K562 (cell line): Measurements from ENCODE around the gene UBXN6. TPM values are rescaled to one million over a fixed set of nuclear protein-coding genes. Genes with fewer than 3 reads are reported as not detected.
A peak's percentile ranks its signal among the peaks of the same experiment; 100 is the strongest.

Source experiments
- CCNT2 ChIP-seq: IDR thresholded peaks from 2 replicates; pipeline ENCODE4 v1.6.1; 2011; ENCODE audit warnings: borderline replicate concordance, low read depth, mild to moderate bottlenecking, moderate library complexity, mixed read lengths, low read length; ENCODE audit not compliant: insufficient read length; ENCODE audit errors: extremely low read depth
- CREB3L1 ChIP-seq: fragments of 450-650 bp; IDR thresholded peaks from 2 replicates; pipeline ENCODE4 v1.6.1; 2014; ENCODE audit warnings: low read depth, mild to moderate bottlenecking, moderate library complexity, borderline replicate concordance
- E2F5 ChIP-seq: sonication (generic); formaldehyde crosslinking; IDR thresholded peaks from 2 replicates; pipeline ENCODE4 v1.8.0; 2022; ENCODE audit warnings: mild to moderate bottlenecking, missing genetic modification reagents
- EZH2 ChIP-seq: IDR thresholded peaks from 2 replicates; pipeline ENCODE4 v1.6.1; 2012; ENCODE audit warnings: low read depth, mild to moderate bottlenecking, inconsistent platforms, low read length, borderline replicate concordance
- HDGF ChIP-seq: fragments of 450-650 bp; IDR thresholded peaks from 2 replicates; pipeline ENCODE4 v1.6.1; 2016
- JUNB ChIP-seq: fragments of 450-650 bp; formaldehyde crosslinking; conservative IDR thresholded peaks from 2 replicates; pipeline ENCODE4 v1.4.0; 2020; ENCODE audit warnings: mild to moderate bottlenecking
- PML ChIP-seq: IDR thresholded peaks from 2 replicates; pipeline ENCODE4 v1.6.1; 2012; ENCODE audit warnings: low read length, inconsistent platforms
- POLR2G ChIP-seq: fragments of 200-400 bp; formaldehyde crosslinking; IDR thresholded peaks from 2 replicates; pipeline ENCODE4 v1.6.1; 2017; ENCODE audit warnings: low read depth, mild to moderate bottlenecking, antibody characterized with exemption, low read length, moderate library complexity
- PRPF4 ChIP-seq: fragments of 200-400 bp; formaldehyde crosslinking; IDR thresholded peaks from one replicate; pipeline ENCODE4 v1.6.1; 2017; ENCODE audit warnings: low read length, low read depth, mild to moderate bottlenecking; ENCODE audit not compliant: insufficient read depth, poor library complexity, severe bottlenecking
- PTBP1 ChIP-seq: fragments of 200-400 bp; formaldehyde crosslinking; IDR thresholded peaks from 2 replicates; pipeline ENCODE4 v1.6.1; 2017; ENCODE audit warnings: low read depth, low read length
- SUPT5H ChIP-seq: fragments of 450-650 bp; IDR thresholded peaks from 2 replicates; pipeline ENCODE4 v1.6.1; 2016
- THRB ChIP-seq: fragments of 450-650 bp; formaldehyde crosslinking; conservative IDR thresholded peaks from 2 replicates; pipeline ENCODE4 v1.4.0; 2022; ENCODE audit warnings: mild to moderate bottlenecking, missing genetic modification characterization
- ZNF280A ChIP-seq: fragments of 450-650 bp; IDR thresholded peaks from 2 replicates; pipeline ENCODE4 v1.6.1; 2018; ENCODE audit warnings: mild to moderate bottlenecking, low read depth; ENCODE audit not compliant: partially characterized antibody
- polyA plus RNA-seq, 8 experiments: library from polyadenylated mRNA; depleted of rRNA in 4 of 8; stranded (reverse) in 5 of 8; unstranded in 3 of 8; fragments of >200 nt; fragmentation: Nextera tagmentation in 2 of 8; fragmentation: Illumina TruSeq in 1 of 8; extraction: Ambion mirVana in 2 of 8; extraction: Trizol in 1 of 8; gene quantifications; 2 replicates each; pipeline versions ENCODE4 v1.2.1 to v1.2.3, GENCODE V29; 2011 to 2014; ENCODE audit warnings: inconsistent platforms in 1 of 8, missing spikeins in 1 of 8
- total RNA-seq, 7 experiments: library from RNA; depleted of rRNA in 6 of 7; stranded (reverse); fragments of >200 nt in 6 of 7; fragmentation: Illumina TruSeq in 2 of 7; extraction: Trizol in 2 of 7; gene quantifications; 2 replicates each; pipeline versions ENCODE4 v1.2.1 to v1.2.3, GENCODE V29; 2011 to 2021; ENCODE audit warnings: low replicate concordance in 1 of 7

UBXN6 gene
- total and polyA plus RNA-seq, 9 of the 15 experiments (the other 6 are each of a cell fraction or from before 2014, with no cell fraction given): 0.48 to 90.2 (median 29.5) TPM

GRCh38 chr19:4444765-4445741, 12.5 kb downstream of the UBXN6 start (continued):
- TF ChIP-seq E2F5 (CRISPR knock-in tag): 0 out of 2 replicates have a peak, but pooled peaks have one; percentile 3
- no peak for TF ChIP-seq JUNB (CRISPR knock-in tag)
- TF ChIP-seq PRPF4: no peak
- TF ChIP-seq EZH2: no peak
- TF ChIP-seq THRB (CRISPR knock-in tag): no peak
- peak; percentile 48 for TF ChIP-seq SUPT5H
- no peak for TF ChIP-seq ZNF280A
- no peak for TF ChIP-seq HDGF
- TF ChIP-seq PTBP1: 0 out of 2 replicates have a peak, but pooled peaks have one; percentile 51
- TF ChIP-seq CCNT2: no peak
- TF ChIP-seq POLR2G: peak; percentile 80
- no peak for TF ChIP-seq PML
- no peak for TF ChIP-seq CREB3L1
- TF ChIP-seq, all 486 proteins: peak for 8
